PFSK-1 (cell line): ENCODE measurements around the gene DNM3.
A peak's percentile ranks its signal among the peaks of the same experiment; 100 is the strongest.

Experiments used
- FOXP2 ChIP-seq: optimal IDR thresholded peaks from 2 replicates; pipeline ENCODE3; 2011; ENCODE audit warnings: borderline replicate concordance, control low read depth, inconsistent platforms; ENCODE audit not compliant: insufficient read depth; ENCODE audit errors: extremely low read length, extremely low read depth
- POLR2AphosphoS5 ChIP-seq: IDR thresholded peaks from 2 replicates; pipeline ENCODE4 v1.6.1; 2012; ENCODE audit warnings: low read depth, mild to moderate bottlenecking, control low read depth, low read length, moderate library complexity
- REST ChIP-seq, 2 experiments: IDR thresholded peaks; 2 replicates each; pipeline versions ENCODE4 v1.6.1 to v1.8.0; 2011 to 2012; ENCODE audit warnings: low read depth in 2 of 2, low read length in 2 of 2, control low read depth in 1 of 2, inconsistent platforms in 1 of 2, mild to moderate bottlenecking in 1 of 2, moderate library complexity in 1 of 2; ENCODE audit not compliant: insufficient read depth in 1 of 2
- SIN3A ChIP-seq: IDR thresholded peaks from 2 replicates; pipeline ENCODE4 v1.6.1; 2012; ENCODE audit warnings: mild to moderate bottlenecking, low read length, moderate library complexity, borderline replicate concordance; ENCODE audit not compliant: insufficient read depth
- TAF1 ChIP-seq: IDR thresholded peaks from 2 replicates; pipeline ENCODE4 v1.6.1; 2012; ENCODE audit warnings: low read length, control low read depth, borderline replicate concordance; ENCODE audit not compliant: insufficient read depth

Gene DNM3

GRCh38 chr1:172145656-172146055, 304.4 kb downstream of the DNM3 start:
- no peak for TF ChIP-seq FOXP2

GRCh38 chr1:172146141-172146850, 305.0 kb downstream of the DNM3 start:
- no peak for TF ChIP-seq TAF1
- TF ChIP-seq POLR2AphosphoS5: no peak
- no peak for TF ChIP-seq REST (IDR thresholded peaks at IDR 0.05; ENCODE audit: insufficient read depth in 1 of 2, low read depth in 2 of 2, low read length in 2 of 2)
- no peak for TF ChIP-seq FOXP2
- TF ChIP-seq SIN3A: no peak

- TF ChIP-seq FOXP2: no peak
- no peak for TF ChIP-seq REST (IDR thresholded peaks at IDR 0.05; ENCODE audit: insufficient read depth in 1 of 2, low read depth in 2 of 2, low read length in 2 of 2)
- no peak for TF ChIP-seq TAF1
- no peak for TF ChIP-seq SIN3A
- no peak for TF ChIP-seq POLR2AphosphoS5
Measured at GRCh38 chr1:172147541-172147940, 306.2 kb downstream of the DNM3 start.

- no peak for TF ChIP-seq SIN3A
- TF ChIP-seq FOXP2: no peak
- TF ChIP-seq POLR2AphosphoS5: no peak
- TF ChIP-seq TAF1: no peak
- no peak for TF ChIP-seq REST (IDR thresholded peaks at IDR 0.05; ENCODE audit: insufficient read depth in 1 of 2, low read depth in 2 of 2, low read length in 2 of 2)
Measured at GRCh38 chr1:172148213-172148612, 306.9 kb downstream of the DNM3 start.

GRCh38 chr1:172148707-172149106, 307.4 kb downstream of the DNM3 start:
- TF ChIP-seq TAF1: peak; percentile 15; the same call in 1 of the 2 replicates
- TF ChIP-seq REST (IDR thresholded peaks at IDR 0.05; ENCODE audit: insufficient read depth in 1 of 2, low read depth in 2 of 2, low read length in 2 of 2): no peak
- TF ChIP-seq POLR2AphosphoS5: no peak
- TF ChIP-seq FOXP2: no peak
- no peak for TF ChIP-seq SIN3A

- TF ChIP-seq POLR2AphosphoS5 (no peak), REST (IDR thresholded peaks at IDR 0.05; ENCODE audit: insufficient read depth in 1 of 2, low read depth in 2 of 2, low read length in 2 of 2) (no peak), SIN3A (no peak), FOXP2 (no peak)
Measured at GRCh38 chr1:172149346-172149745, 308.0 kb downstream of the DNM3 start.
